Ovary (tissue), 3 donors: ENCODE results near the gene LRRC75A.

Experiments used
- CTCF ChIP-seq, 3 donors: fragments of 450-650 bp in 2 of 3; fragments of 200-600 bp in 1 of 3; IDR thresholded peaks; one replicate each; pipeline versions ENCODE4 v1.5.1 to v1.8.0; 2016 to 2022; ENCODE audit warnings: antibody characterized with exemption in 3 of 3, mild to moderate bottlenecking in 1 of 3
- EP300 ChIP-seq: sonication (generic); formaldehyde crosslinking; IDR thresholded peaks from one replicate; pipeline ENCODE4 v1.6.1; 2017; ENCODE audit warnings: antibody characterized with exemption
- donor health status: DM: no; HTN: no; CAD: no.

GRCh38 chr17:16443511-16444257 lies 48.3 kb downstream of the LRRC75A start:
- TF ChIP-seq CTCF (IDR thresholded peaks at IDR 0.05) = no peak
- TF ChIP-seq EP300 = no peak
